Astrocyte (in vitro differentiated cells and primary cell): ENCODE measurements around the gene KDSR.

ENCODE experiments used
- CTCF ChIP-seq: IDR thresholded peaks from 2 replicates; pipeline ENCODE4 v1.5.1; 2011; ENCODE audit warnings: low read depth, mild to moderate bottlenecking, inconsistent platforms, low read length, moderate library complexity; ENCODE audit not compliant: insufficient read depth
- EZH2 ChIP-seq: IDR thresholded peaks from 2 replicates; pipeline ENCODE4 v1.6.1; 2012; ENCODE audit warnings: mild to moderate bottlenecking, low read length, inconsistent platforms; ENCODE audit not compliant: insufficient read depth

- no peak for TF ChIP-seq CTCF
- TF ChIP-seq EZH2: no peak
These were observed 3.1 kb downstream of the KDSR start for GRCh38 chr18:63363951-63364350.
